Nephron (organoid): Measurements from ENCODE around the gene FUS.

Source experiments
- H3K27ac Mint-ChIP-seq, 3 experiments: 2 replicates each; pipeline ENCODE4 v1.8.0; 2020; ENCODE audit warnings: mixed read lengths in 3 of 3, mild to moderate bottlenecking in 2 of 3, moderate library complexity in 1 of 3
- H3K27me3 Mint-ChIP-seq: 2 replicates; pipeline ENCODE4 v1.8.0; 2021; ENCODE audit warnings: low read depth, mild to moderate bottlenecking, moderate library complexity, mixed read lengths
- H3K36me3 Mint-ChIP-seq: 2 replicates; pipeline ENCODE4 v1.8.0; 2020; ENCODE audit warnings: low read depth, mixed read lengths
- H3K4me1 Mint-ChIP-seq: 2 replicates; pipeline ENCODE4 v1.8.0; 2020; ENCODE audit warnings: mixed read lengths
- H3K4me3 Mint-ChIP-seq, 3 experiments: 2 replicates each; pipeline ENCODE4 v1.8.0; 2020; ENCODE audit warnings: mild to moderate bottlenecking in 3 of 3, mixed read lengths in 3 of 3, moderate library complexity in 2 of 3
- H3K9me3 Mint-ChIP-seq: 2 replicates; pipeline ENCODE4 v1.8.0; 2020; ENCODE audit warnings: mixed read lengths
- TF ChIP-seq, protein P1 (sequence below), 3 experiments: fragments of 200-600 bp; sonication (generic); IDR thresholded peaks; one replicate each; pipeline ENCODE4 v1.5.0; 2021; ENCODE audit warnings: antibody characterized with exemption in 3 of 3; ENCODE audit not compliant: unreplicated experiment in 3 of 3

Gene FUS

DNA sequence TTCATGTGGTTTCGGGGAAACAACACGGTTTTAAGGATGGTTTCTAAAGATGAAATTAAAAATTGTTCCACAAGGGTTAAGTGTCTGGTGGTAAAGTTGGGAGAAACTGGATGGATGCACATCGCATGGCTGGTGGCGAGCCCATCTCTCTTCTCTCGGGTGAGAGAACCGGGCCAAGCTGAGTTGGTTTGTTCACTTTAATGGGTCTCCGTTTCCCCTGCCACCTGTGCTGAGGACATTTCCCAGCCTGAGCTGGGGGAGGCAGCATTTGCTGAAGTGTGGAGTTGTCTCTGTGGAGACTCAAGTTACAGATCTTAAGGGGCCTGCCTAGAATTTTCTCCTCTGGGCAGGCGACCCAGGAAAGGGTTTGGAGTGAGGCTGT lies 7.9 kb downstream of the FUS start:
- H3K4me1 Mint-ChIP-seq, result peaks cover 18% of the 10 kb centered on the region
- TF ChIP-seq, protein P1, sequence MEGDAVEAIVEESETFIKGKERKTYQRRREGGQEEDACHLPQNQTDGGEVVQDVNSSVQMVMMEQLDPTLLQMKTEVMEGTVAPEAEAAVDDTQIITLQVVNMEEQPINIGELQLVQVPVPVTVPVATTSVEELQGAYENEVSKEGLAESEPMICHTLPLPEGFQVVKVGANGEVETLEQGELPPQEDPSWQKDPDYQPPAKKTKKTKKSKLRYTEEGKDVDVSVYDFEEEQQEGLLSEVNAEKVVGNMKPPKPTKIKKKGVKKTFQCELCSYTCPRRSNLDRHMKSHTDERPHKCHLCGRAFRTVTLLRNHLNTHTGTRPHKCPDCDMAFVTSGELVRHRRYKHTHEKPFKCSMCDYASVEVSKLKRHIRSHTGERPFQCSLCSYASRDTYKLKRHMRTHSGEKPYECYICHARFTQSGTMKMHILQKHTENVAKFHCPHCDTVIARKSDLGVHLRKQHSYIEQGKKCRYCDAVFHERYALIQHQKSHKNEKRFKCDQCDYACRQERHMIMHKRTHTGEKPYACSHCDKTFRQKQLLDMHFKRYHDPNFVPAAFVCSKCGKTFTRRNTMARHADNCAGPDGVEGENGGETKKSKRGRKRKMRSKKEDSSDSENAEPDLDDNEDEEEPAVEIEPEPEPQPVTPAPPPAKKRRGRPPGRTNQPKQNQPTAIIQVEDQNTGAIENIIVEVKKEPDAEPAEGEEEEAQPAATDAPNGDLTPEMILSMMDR (IDR thresholded peaks at IDR 0.05; ENCODE audit: unreplicated experiment in 3 of 3), result no peak

DNA sequence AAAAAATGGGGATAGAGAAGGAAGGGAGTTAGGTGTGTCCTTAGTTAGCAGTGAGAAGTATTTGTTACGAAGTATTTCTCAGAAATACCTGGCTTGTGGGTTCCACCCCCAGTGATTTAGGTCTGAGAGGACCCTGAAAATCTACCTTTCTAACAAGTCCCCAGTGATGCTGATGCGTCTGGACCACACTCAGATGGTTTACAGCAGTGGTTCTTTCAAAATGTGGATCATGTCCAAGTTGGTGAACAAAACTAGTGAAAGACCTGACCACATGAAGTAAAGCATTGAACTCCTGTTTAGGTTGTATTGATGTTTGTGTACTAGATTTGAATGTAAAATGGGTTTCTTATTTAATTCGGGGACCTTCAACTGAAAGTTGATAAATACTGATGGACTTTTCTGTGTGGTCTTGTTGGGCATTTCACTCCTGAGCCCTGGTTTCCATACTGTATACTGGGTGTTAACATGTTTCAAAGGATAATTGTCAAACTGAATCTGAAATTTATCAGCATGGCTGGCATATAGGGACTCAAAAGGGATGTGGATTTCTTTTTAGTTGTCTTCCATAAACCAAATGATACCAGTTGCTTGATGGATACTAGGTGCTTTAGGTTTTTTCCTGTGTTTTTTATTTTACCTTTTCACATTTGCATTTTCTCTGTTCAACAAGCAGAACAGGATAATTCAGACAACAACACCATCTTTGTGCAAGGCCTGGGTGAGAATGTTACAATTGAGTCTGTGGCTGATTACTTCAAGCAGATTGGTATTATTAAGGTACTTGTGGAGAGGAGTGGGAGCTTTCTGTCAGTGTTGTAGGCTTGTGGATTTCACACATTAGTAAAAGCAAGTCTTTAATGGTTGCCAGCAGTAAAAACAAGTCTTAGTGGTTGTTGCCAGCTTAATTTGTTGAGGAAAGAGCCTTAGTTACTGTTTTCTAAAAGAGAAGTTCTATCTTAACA lies 8.8 kb downstream of the FUS start:
- Mint-ChIP-seq H3K4me1 (peaks cover 9% of the 10 kb centered on the region), H3K36me3 (peaks cover 94% of the 10 kb centered on the region), H3K27me3 (no peaks in the 10 kb centered on the region), H3K27ac (no peak overlapping the region), H3K9me3 (no peaks in the 10 kb centered on the region), H3K4me3 (no peak overlapping the region)
- TF ChIP-seq, protein P1 (IDR thresholded peaks at IDR 0.05; ENCODE audit: unreplicated experiment in 3 of 3), result no peak

More for the DNA sequence above, 7.9 kb downstream of the FUS start:
- no peaks in the 10 kb centered on the region for H3K27me3 Mint-ChIP-seq
- peaks cover 94% of the 10 kb centered on the region for H3K36me3 Mint-ChIP-seq
- H3K4me3 Mint-ChIP-seq, result no peak overlapping the region
- H3K9me3 Mint-ChIP-seq, result no peaks in the 10 kb centered on the region
- H3K27ac Mint-ChIP-seq, result no peak overlapping the region

DNA sequence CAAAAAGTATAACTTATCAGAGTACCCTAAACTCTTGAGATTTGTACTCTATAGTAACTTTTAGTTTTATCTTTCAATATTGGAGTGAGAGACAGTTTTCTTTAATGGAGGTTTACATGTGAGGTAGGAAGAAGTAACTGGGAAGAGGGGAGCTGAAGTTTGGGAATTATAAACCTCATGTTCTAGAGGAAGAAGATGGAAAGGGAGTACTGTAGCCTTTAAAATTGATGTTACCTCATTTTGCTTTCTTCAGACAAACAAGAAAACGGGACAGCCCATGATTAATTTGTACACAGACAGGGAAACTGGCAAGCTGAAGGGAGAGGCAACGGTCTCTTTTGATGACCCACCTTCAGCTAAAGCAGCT lies 9.5 kb downstream of the FUS start:
- H3K36me3 Mint-ChIP-seq, result peaks cover 95% of the 10 kb centered on the region
- H3K27me3 Mint-ChIP-seq, result no peaks in the 10 kb centered on the region
- TF ChIP-seq, protein P1 (IDR thresholded peaks at IDR 0.05; ENCODE audit: unreplicated experiment in 3 of 3), result no peak
- H3K4me1 Mint-ChIP-seq, result peaks cover 5% of the 10 kb centered on the region
- no peaks in the 10 kb centered on the region for H3K9me3 Mint-ChIP-seq
- H3K27ac Mint-ChIP-seq, result no peak overlapping the region
- no peak overlapping the region for H3K4me3 Mint-ChIP-seq

DNA sequence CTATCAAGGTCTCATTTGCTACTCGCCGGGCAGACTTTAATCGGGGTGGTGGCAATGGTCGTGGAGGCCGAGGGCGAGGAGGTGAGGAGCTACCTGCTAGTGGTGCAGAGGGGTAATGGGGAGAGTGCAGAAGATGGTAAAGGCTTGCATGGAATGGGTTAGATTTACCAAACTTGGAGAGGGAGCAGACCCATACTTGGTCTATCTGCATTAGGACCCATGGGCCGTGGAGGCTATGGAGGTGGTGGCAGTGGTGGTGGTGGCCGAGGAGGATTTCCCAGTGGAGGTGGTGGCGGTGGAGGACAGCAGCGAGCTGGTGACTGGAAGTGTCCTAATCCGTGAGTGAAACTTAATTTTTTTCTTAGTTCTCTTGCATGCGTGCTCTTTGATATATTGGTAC lies 10.1 kb downstream of the FUS start:
- H3K36me3 Mint-ChIP-seq, result peaks cover 94% of the 10 kb centered on the region
- H3K4me1 Mint-ChIP-seq, result no peaks in the 10 kb centered on the region
- TF ChIP-seq, protein P1 (IDR thresholded peaks at IDR 0.05; ENCODE audit: unreplicated experiment in 3 of 3), result no peak
- H3K9me3 Mint-ChIP-seq, result no peaks in the 10 kb centered on the region
- H3K27ac Mint-ChIP-seq, result no peak overlapping the region
- H3K27me3 Mint-ChIP-seq, result no peaks in the 10 kb centered on the region
- H3K4me3 Mint-ChIP-seq, result no peak overlapping the region

DNA sequence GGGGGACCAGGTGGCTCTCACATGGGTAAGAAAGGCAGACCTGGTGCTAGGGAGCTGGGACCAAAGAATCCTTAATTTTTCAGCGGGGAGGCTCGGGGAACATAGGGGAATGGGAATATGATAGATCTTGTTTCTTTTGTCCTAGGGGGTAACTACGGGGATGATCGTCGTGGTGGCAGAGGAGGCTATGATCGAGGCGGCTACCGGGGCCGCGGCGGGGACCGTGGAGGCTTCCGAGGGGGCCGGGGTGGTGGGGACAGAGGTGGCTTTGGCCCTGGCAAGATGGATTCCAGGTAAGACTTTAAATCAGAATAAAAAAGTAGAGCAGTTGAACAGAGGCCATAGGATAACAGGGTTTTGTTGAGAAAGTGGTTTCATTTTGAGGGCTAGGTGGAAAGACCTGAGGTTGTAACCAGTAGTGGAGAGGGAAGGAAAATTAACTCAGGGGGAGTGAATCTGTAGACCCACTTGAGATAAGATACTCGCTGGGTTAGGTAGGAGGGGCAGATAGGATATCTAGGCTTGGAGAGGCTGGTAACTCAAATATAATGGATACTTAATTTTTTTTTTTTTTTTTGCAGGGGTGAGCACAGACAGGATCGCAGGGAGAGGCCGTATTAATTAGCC lies 11.0 kb downstream of the FUS start:
- no peaks in the 10 kb centered on the region for H3K27me3 Mint-ChIP-seq
- H3K9me3 Mint-ChIP-seq, result no peaks in the 10 kb centered on the region
- H3K36me3 Mint-ChIP-seq, result peaks cover 90% of the 10 kb centered on the region
- no peaks in the 10 kb centered on the region for H3K4me1 Mint-ChIP-seq
- TF ChIP-seq, protein P1 (IDR thresholded peaks at IDR 0.05; ENCODE audit: unreplicated experiment in 3 of 3), result no peak
- H3K27ac Mint-ChIP-seq, result no peak overlapping the region
- H3K4me3 Mint-ChIP-seq, result no peak overlapping the region
